ENCODE data around the gene TTPAL.

The TTPAL gene

DNA sequence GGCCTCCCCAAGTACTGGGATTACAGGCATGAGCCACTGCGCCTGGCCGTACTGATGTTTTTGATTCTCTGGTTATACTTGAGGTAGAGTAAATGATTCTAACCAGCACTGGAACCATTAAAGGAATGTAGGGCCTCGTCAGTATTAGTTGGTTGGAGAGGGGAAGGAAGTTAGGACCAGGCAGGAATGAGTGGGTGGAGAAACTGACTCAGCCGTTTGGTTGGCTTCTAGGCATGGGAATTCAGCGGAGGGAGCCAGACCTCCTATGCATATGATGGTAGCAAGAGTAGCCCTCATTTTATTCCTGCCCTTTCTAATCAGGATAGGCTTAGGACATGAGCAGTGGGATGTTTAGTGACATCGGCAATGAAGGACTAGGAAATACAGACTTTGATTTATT, 65.2 kb downstream of the TTPAL start:
- no peak for DNase-seq (ENCODE audit: low spot score)

GRCh38 chr20:44541992-44542391, 66.3 kb downstream of the TTPAL start:
- DNase-seq (ENCODE audit: low spot score) = no peak

DNA sequence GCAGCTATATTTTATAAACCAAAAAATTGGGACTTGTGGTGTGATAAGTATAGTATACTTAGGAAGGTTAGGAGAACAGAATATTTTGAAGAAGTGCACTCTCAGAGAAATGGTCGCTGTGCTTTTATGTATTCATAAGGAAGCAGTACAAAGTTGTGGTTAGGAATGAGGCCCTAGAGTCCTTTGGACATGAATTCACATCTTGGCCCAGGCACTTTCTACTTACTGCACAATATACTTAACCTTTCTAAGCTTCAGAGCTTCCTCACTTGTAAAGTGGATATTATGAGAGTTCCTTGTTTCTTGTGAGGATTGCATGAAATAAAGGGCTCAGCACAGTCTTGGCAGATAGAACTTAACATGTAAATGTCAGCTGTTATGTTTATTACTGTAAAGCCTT, 67.2 kb downstream of the TTPAL start:
- DNase-seq (ENCODE audit: low spot score) = no peak

- DNase-seq (ENCODE audit: low spot score) = no peak
These were observed 67.7 kb downstream of the TTPAL start for GRCh38 chr20:44543358-44543757.

All from HuH-7 (cell line).